PFSK-1 (cell line): ENCODE data around the gene LRP2.

Source experiments
- POLR2AphosphoS5 ChIP-seq: IDR thresholded peaks from 2 replicates; pipeline ENCODE4 v1.6.1; 2012; ENCODE audit warnings: low read depth, mild to moderate bottlenecking, control low read depth, low read length, moderate library complexity
- TAF1 ChIP-seq: IDR thresholded peaks from 2 replicates; pipeline ENCODE4 v1.6.1; 2012; ENCODE audit warnings: low read length, control low read depth, borderline replicate concordance; ENCODE audit not compliant: insufficient read depth
- TF ChIP-seq, protein P1 (sequence below), 2 experiments: IDR thresholded peaks; 2 replicates each; pipeline versions ENCODE4 v1.6.1 to v1.8.0; 2011 to 2012; ENCODE audit warnings: low read depth in 2 of 2, low read length in 2 of 2, control low read depth in 1 of 2, inconsistent platforms in 1 of 2, mild to moderate bottlenecking in 1 of 2, moderate library complexity in 1 of 2; ENCODE audit not compliant: insufficient read depth in 1 of 2

DNA sequence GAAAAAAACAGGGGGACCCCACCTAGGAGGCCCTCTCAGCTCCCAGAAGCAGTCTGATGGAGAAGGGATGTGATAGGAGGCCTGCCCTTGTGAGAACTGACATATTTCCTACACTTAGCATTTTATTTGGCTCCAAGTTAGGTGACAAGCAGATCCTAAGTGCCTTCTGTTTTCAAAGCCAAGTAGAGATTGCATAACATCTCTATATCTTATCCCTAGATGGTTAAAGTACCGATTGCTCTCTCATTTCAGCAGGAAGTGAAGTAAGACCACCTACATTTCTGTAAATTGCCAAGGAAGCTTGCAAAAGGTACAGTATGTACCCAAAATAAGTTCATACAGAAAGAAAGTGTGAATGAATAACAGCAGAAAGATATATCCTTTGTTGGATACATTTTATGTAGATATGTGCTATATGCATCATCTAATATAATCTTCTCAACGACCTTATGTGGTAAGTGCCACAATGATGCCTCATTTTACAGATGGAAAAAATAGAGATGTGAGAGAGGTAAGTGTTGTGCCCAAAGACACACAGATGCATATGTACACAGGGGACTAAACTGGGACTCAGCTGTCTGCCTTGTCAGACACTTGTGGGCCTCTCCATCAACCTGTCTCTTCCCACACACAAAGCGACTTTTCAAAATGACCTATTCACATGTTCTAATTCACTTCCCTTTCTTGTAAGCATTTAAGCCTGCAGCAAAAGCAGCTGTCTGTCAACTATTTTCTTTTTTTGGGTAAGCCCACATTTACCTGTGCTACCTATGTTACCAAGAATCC lies 254.0 kb downstream of the LRP2 start:
- TF ChIP-seq POLR2AphosphoS5 (no peak), TAF1 (no peak)
- TF ChIP-seq, protein P1, sequence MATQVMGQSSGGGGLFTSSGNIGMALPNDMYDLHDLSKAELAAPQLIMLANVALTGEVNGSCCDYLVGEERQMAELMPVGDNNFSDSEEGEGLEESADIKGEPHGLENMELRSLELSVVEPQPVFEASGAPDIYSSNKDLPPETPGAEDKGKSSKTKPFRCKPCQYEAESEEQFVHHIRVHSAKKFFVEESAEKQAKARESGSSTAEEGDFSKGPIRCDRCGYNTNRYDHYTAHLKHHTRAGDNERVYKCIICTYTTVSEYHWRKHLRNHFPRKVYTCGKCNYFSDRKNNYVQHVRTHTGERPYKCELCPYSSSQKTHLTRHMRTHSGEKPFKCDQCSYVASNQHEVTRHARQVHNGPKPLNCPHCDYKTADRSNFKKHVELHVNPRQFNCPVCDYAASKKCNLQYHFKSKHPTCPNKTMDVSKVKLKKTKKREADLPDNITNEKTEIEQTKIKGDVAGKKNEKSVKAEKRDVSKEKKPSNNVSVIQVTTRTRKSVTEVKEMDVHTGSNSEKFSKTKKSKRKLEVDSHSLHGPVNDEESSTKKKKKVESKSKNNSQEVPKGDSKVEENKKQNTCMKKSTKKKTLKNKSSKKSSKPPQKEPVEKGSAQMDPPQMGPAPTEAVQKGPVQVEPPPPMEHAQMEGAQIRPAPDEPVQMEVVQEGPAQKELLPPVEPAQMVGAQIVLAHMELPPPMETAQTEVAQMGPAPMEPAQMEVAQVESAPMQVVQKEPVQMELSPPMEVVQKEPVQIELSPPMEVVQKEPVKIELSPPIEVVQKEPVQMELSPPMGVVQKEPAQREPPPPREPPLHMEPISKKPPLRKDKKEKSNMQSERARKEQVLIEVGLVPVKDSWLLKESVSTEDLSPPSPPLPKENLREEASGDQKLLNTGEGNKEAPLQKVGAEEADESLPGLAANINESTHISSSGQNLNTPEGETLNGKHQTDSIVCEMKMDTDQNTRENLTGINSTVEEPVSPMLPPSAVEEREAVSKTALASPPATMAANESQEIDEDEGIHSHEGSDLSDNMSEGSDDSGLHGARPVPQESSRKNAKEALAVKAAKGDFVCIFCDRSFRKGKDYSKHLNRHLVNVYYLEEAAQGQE (IDR thresholded peaks at IDR 0.05; ENCODE audit: insufficient read depth in 1 of 2, low read depth in 2 of 2, low read length in 2 of 2), result no peak
